Measurements from ENCODE around the gene PKP3. TPM values are rescaled to one million over a fixed set of nuclear protein-coding genes. Genes with fewer than 3 reads are reported as not detected.

The PKP3 gene
- total RNA-seq, 6 donors from 2014 or later = 33.4 to 86.3 (median 55.2) TPM

- WGBS, 2 donors = 78 to 81% methylated on average over 14 to 17 of the region's 17 CpGs
Measured at GRCh38 chr11:437228-437870, 43.3 kb downstream of the PKP3 start.

GRCh38 chr11:438101-438844 is 44.3 kb downstream of the PKP3 start:
- H3K36me3 ChIP-seq = no peaks in the 10 kb centered on the region

More at GRCh38 chr11:437228-437870, 43.3 kb downstream of the PKP3 start:
- Histone ChIP-seq H3K27ac (no peak overlapping the region), H3K27me3 (peaks cover 0 to 2% (median 0%) of the 10 kb centered on the region in 4 donors), H3K9me3 (no peaks in the 10 kb centered on the region), H3K4me3 (no peak overlapping the region), H3K36me3 (no peaks in the 10 kb centered on the region), H3K4me1 (peaks cover 7 to 17% (median 12%) of the 10 kb centered on the region in 4 donors)
- DNase-seq (no peak), ATAC-seq (ENCODE audit: low FRiP score in 2 of 2) (no peak)
- TF ChIP-seq POLR2A (IDR thresholded peaks at IDR 0.05) (no peak), CTCF (IDR thresholded peaks at IDR 0.05) (no peak), POLR2AphosphoS5 (IDR thresholded peaks at IDR 0.05) (no peak), EP300 (IDR thresholded peaks at IDR 0.05) (no peak)

GRCh38 chr11:439315-440064 is 45.5 kb downstream of the PKP3 start:
- no peaks in the 10 kb centered on the region for H3K9me3 ChIP-seq
- DNase-seq (no peak), ATAC-seq (ENCODE audit: low FRiP score in 2 of 2) (no peak)
- TF ChIP-seq EP300 (IDR thresholded peaks at IDR 0.05) (no peak), POLR2A (IDR thresholded peaks at IDR 0.05) (no peak), CTCF (IDR thresholded peaks at IDR 0.05) (no peak), POLR2AphosphoS5 (IDR thresholded peaks at IDR 0.05) (no peak)
- peaks cover 11 to 26% (median 16%) of the 10 kb centered on the region in 4 donors for H3K4me1 ChIP-seq
- H3K27me3 ChIP-seq = peaks cover 0 to 2% (median 0%) of the 10 kb centered on the region in 4 donors
- WGBS, 2 donors = 88 to 91% methylated on average over 21 to 22 of the region's 23 CpGs
- H3K4me3 ChIP-seq = no peak overlapping the region
- H3K27ac ChIP-seq = no peak overlapping the region
- H3K36me3 ChIP-seq = no peaks in the 10 kb centered on the region

More at GRCh38 chr11:438101-438844, 44.3 kb downstream of the PKP3 start:
- 83 to 93% methylated on average over 3 to 16 of the region's 21 CpGs for WGBS, 2 donors
- peaks cover 0 to 2% (median 0%) of the 10 kb centered on the region in 4 donors for H3K27me3 ChIP-seq
- H3K4me3 ChIP-seq = no peak overlapping the region
- no peak for ATAC-seq (ENCODE audit: low FRiP score in 2 of 2)
- H3K4me1 ChIP-seq = peaks cover 7 to 17% (median 12%) of the 10 kb centered on the region in 4 donors
- H3K27ac ChIP-seq = no peak overlapping the region
- no peak for DNase-seq
- no peak for TF ChIP-seq POLR2AphosphoS5 (IDR thresholded peaks at IDR 0.05)
- no peak for TF ChIP-seq POLR2A (IDR thresholded peaks at IDR 0.05)
- no peak for TF ChIP-seq EP300 (IDR thresholded peaks at IDR 0.05)
- TF ChIP-seq CTCF (IDR thresholded peaks at IDR 0.05) = no peak
- H3K9me3 ChIP-seq = no peaks in the 10 kb centered on the region

GRCh38 chr11:440065-441042 is 46.3 kb downstream of the PKP3 start:
- Histone ChIP-seq H3K4me3 (peak overlapping the region in 1 of 4 donors; percentile 51), H3K36me3 (no peaks in the 10 kb centered on the region), H3K4me1 (peaks cover 11 to 30% (median 22%) of the 10 kb centered on the region in 4 donors), H3K27ac (no peak overlapping the region), H3K9me3 (no peaks in the 10 kb centered on the region), H3K27me3 (peaks cover 0 to 2% (median 0%) of the 10 kb centered on the region in 4 donors)
- no peak for TF ChIP-seq POLR2A (IDR thresholded peaks at IDR 0.05)
- TF ChIP-seq POLR2AphosphoS5 (IDR thresholded peaks at IDR 0.05) = no peak
- no peak for TF ChIP-seq EP300 (IDR thresholded peaks at IDR 0.05)
- TF ChIP-seq CTCF (IDR thresholded peaks at IDR 0.05) = peak in 2 of 6 experiments; percentile 23 to 26
- ATAC-seq (ENCODE audit: low FRiP score in 2 of 2) (no peak), DNase-seq (no peak)
- 85 to 97% methylated on average over 14 to 26 of the region's 27 CpGs for WGBS, 2 donors

Measured in upper lobe of left lung (tissue), 6 donors.